GM23338 (cell line): Measurements from ENCODE around the gene RGS6. TPM values are rescaled to one million over a fixed set of nuclear protein-coding genes. Genes with fewer than 3 reads are reported as not detected.

ENCODE experiments used
- ATAC-seq: fragments of 200-7000 bp; cut with Tn5 transposase; 3 replicates; pipeline ENCODE4 v1.9.1; 2020
- DNase-seq: peaks from one replicate; pipeline ENCODE4 v3.0.0-alpha.2; 2015; ENCODE audit warnings: low spot score
- H2AFZ ChIP-seq: fragments of 200-600 bp; sonication (generic); 2 replicates; pipeline ENCODE4 v1.8.0; 2016; ENCODE audit warnings: antibody characterized with exemption, mild to moderate bottlenecking, moderate library complexity
- H3F3A ChIP-seq: fragments of 200-600 bp; sonication (generic); replicated peaks from 2 replicates; pipeline ENCODE4 v1.8.0; 2017; ENCODE audit warnings: antibody characterized with exemption, mixed run types, low read depth
- H3K27ac ChIP-seq: fragments of 200-600 bp; sonication (generic); 2 replicates; pipeline ENCODE4 v1.6.1; 2016; ENCODE audit warnings: low read depth
- H3K27me3 ChIP-seq: fragments of 200-600 bp; sonication (generic); 2 replicates; pipeline ENCODE4 v1.8.0; 2016; ENCODE audit warnings: mild to moderate bottlenecking, mixed run types, moderate library complexity; ENCODE audit not compliant: insufficient read depth
- H3K36me3 ChIP-seq: fragments of 200-600 bp; sonication (generic); 2 replicates; pipeline ENCODE4 v1.8.0; 2016; ENCODE audit warnings: mild to moderate bottlenecking; ENCODE audit not compliant: insufficient read depth
- H3K4me1 ChIP-seq: fragments of 200-600 bp; sonication (generic); 2 replicates; pipeline ENCODE4 v1.8.0; 2016; ENCODE audit warnings: mild to moderate bottlenecking, moderate library complexity; ENCODE audit not compliant: insufficient read depth
- H3K4me2 ChIP-seq: fragments of 200-600 bp; sonication (generic); 2 replicates; pipeline ENCODE4 v1.7.1; 2017; ENCODE audit warnings: mixed run types
- H3K4me3 ChIP-seq: fragments of 200-600 bp; sonication (generic); 2 replicates; pipeline ENCODE4 v1.6.1; 2016; ENCODE audit warnings: mixed run types
- H3K79me2 ChIP-seq: fragments of 200-600 bp; sonication (generic); replicated peaks from 2 replicates; pipeline ENCODE4 v1.8.0; 2017; ENCODE audit warnings: mild to moderate bottlenecking; ENCODE audit not compliant: insufficient read depth
- H3K9me2 ChIP-seq: fragments of 200-600 bp; sonication (generic); 2 replicates; pipeline ENCODE4 v1.8.0; 2017; ENCODE audit not compliant: insufficient read depth
- H4K20me1 ChIP-seq: fragments of 200-600 bp; sonication (generic); replicated peaks from 2 replicates; pipeline ENCODE4 v1.8.0; 2017; ENCODE audit warnings: mild to moderate bottlenecking; ENCODE audit not compliant: insufficient read depth
- H3K27ac Mint-ChIP-seq: 2 replicates; pipeline ENCODE4 v1.8.0; 2020; ENCODE audit warnings: inconsistent platforms, mild to moderate bottlenecking, moderate library complexity, mixed read lengths
- H3K27me3 Mint-ChIP-seq: 3 replicates; pipeline ENCODE4 v1.8.0; 2022; ENCODE audit warnings: low read depth, mild to moderate bottlenecking, moderate library complexity, mixed read lengths, inconsistent platforms; ENCODE audit not compliant: insufficient read depth, poor library complexity
- H3K36me3 Mint-ChIP-seq: 3 replicates; pipeline ENCODE4 v1.8.0; 2021; ENCODE audit warnings: low read depth, mild to moderate bottlenecking, inconsistent platforms, moderate library complexity, mixed read lengths
- H3K4me1 Mint-ChIP-seq: 3 replicates; pipeline ENCODE4 v1.8.0; 2020; ENCODE audit warnings: mild to moderate bottlenecking, inconsistent platforms, mixed read lengths
- H3K4me3 Mint-ChIP-seq: 3 replicates; pipeline ENCODE4 v1.8.0; 2021; ENCODE audit warnings: moderate library complexity, mild to moderate bottlenecking, inconsistent platforms, mixed read lengths
- H3K9me3 Mint-ChIP-seq: 3 replicates; pipeline ENCODE4 v1.8.0; 2020; ENCODE audit warnings: moderate library complexity, mild to moderate bottlenecking, inconsistent platforms, mixed read lengths
- CREB1 ChIP-seq: fragments of 250-450 bp; sonication (Bioruptor Pico); IDR thresholded peaks from 2 replicates; pipeline ENCODE4 v1.5.0; 2020; ENCODE audit warnings: low read depth, mild to moderate bottlenecking, moderate library complexity
- CTCF ChIP-seq, 2 experiments: fragments of 200-600 bp in 1 of 2; sonication (generic) in 1 of 2; conservative IDR thresholded peaks; 2 replicates each; pipeline versions ENCODE4 v1.5.1 to v1.6.1; 2016 to 2017; ENCODE audit warnings: antibody characterized with exemption in 2 of 2, low read depth in 2 of 2, mild to moderate bottlenecking in 2 of 2, moderate library complexity in 1 of 2
- EZH2 ChIP-seq: fragments of 200-600 bp; sonication (generic); IDR thresholded peaks from one replicate; pipeline ENCODE4 v1.8.0; 2017; ENCODE audit warnings: antibody characterized with exemption, mild to moderate bottlenecking, low read depth; ENCODE audit not compliant: unreplicated experiment
- EZH2phosphoT487 ChIP-seq: fragments of 200-600 bp; sonication (generic); IDR thresholded peaks from one replicate; pipeline ENCODE4 v1.8.1; 2018; ENCODE audit warnings: antibody characterized with exemption; ENCODE audit not compliant: unreplicated experiment
- JUNB ChIP-seq: IDR thresholded peaks from one replicate; pipeline ENCODE4 v1.6.1; 2016; ENCODE audit warnings: antibody characterized with exemption; ENCODE audit not compliant: unreplicated experiment
- NANOG ChIP-seq: IDR thresholded peaks from 2 replicates; pipeline ENCODE4 v1.6.1; 2016; ENCODE audit warnings: antibody characterized with exemption, borderline replicate concordance
- POLR2AphosphoS5 ChIP-seq: IDR thresholded peaks from 2 replicates; pipeline ENCODE4 v1.6.1; 2016; ENCODE audit warnings: antibody characterized with exemption, low read depth
- REST ChIP-seq: IDR thresholded peaks from one replicate; pipeline ENCODE4 v1.6.1; 2018; ENCODE audit warnings: antibody characterized with exemption; ENCODE audit not compliant: unreplicated experiment
- STAT1 ChIP-seq: IDR thresholded peaks from one replicate; pipeline ENCODE4 v1.6.1; 2016; ENCODE audit warnings: antibody characterized with exemption; ENCODE audit not compliant: unreplicated experiment
- ZNF114 ChIP-seq: fragments of 250-450 bp; sonication (Bioruptor Pico); IDR thresholded peaks from 2 replicates; pipeline ENCODE4 v1.5.0; 2020; ENCODE audit warnings: mild to moderate bottlenecking, moderate library complexity
- ZNF331 ChIP-seq: fragments of 250-450 bp; sonication (Bioruptor Pico); IDR thresholded peaks from 2 replicates; pipeline ENCODE4 v1.5.0; 2020; ENCODE audit warnings: low read depth, mild to moderate bottlenecking, moderate library complexity
- polyA plus RNA-seq: library from polyadenylated mRNA; unstranded; fragments of >200 nt; fragmentation: Nextera tagmentation; extraction: Ambion mirVana; gene quantifications from 2 replicates; pipeline ENCODE4 v1.2.1, GENCODE V29; 2016
- total RNA-seq: library from RNA; depleted of rRNA; stranded (reverse); fragments of >200 nt; shearing (Covaris generic); gene quantifications from 2 replicates; pipeline ENCODE4 v1.2.3, GENCODE V29; 2014

Gene RGS6
- total and polyA plus RNA-seq, 2 experiments from 2014 or later = 0.66 to 0.83 TPM

GRCh38 chr14:72024043-72024407 is 91.8 kb downstream of the RGS6 start (continued):
- peak; percentile 66 to 71 for TF ChIP-seq CTCF (conservative IDR thresholded peaks at IDR 0.05; ENCODE audit: low read depth in 2 of 2)
- no peak for TF ChIP-seq ZNF114 (CRISPR knock-in tag)

DNA sequence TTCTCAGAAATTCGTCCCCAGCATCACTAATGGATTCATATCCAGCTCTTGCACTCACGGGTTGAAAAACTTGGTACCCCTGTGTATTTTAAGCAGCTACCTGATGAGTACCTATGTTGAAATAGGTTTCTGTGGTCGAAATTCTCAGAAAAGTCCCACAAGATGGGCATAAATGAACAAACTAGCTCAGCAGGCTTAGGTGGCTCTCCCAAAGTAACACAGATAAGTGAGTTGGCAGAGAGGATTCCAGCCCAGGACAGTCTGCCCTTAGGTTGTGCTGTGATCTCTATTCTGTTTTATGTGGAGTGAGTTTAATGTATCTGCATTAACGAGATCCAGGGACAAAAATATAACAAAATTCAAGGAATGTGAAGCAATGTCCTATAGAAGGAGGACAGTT is 92.3 kb downstream of the RGS6 start:
- no peaks in the 10 kb centered on the region for H3K36me3 ChIP-seq
- no peak for TF ChIP-seq ZNF331 (CRISPR knock-in tag)
- Mint-ChIP-seq H3K27me3 (peaks cover 4% of the 10 kb centered on the region), H3K36me3 (no peaks in the 10 kb centered on the region), H3K27ac (no peak overlapping the region), H3K9me3 (no peaks in the 10 kb centered on the region), H3K4me3 (no peak overlapping the region), H3K4me1 (peaks cover 7% of the 10 kb centered on the region)
- H3K27ac ChIP-seq = no peak overlapping the region
- ATAC-seq = no peak
- peaks cover 5% of the 10 kb centered on the region; the same call in 1 of the 2 replicates for H3K4me1 ChIP-seq
- H3F3A ChIP-seq = no peaks in the 10 kb centered on the region
- H3K9me2 ChIP-seq = no peaks in the 10 kb centered on the region
- peak overlapping the region; percentile 16; the same call in 1 of the 2 replicates for H2AFZ ChIP-seq
- H3K79me2 ChIP-seq = no peaks in the 10 kb centered on the region
- no peak for DNase-seq
- no peak overlapping the region for H3K4me3 ChIP-seq
- H3K4me2 ChIP-seq = no peak overlapping the region
- no peaks in the 10 kb centered on the region for H4K20me1 ChIP-seq
- no peaks in the 10 kb centered on the region for H3K27me3 ChIP-seq

GRCh38 chr14:72026536-72026935 is 94.3 kb downstream of the RGS6 start:
- Mint-ChIP-seq H3K36me3 (no peaks in the 10 kb centered on the region; the same call in 2 of the 3 replicates), H3K27ac (no peak overlapping the region), H3K4me1 (peaks cover 7% of the 10 kb centered on the region), H3K27me3 (peaks cover 4% of the 10 kb centered on the region), H3K4me3 (no peak overlapping the region), H3K9me3 (no peaks in the 10 kb centered on the region)
- Histone ChIP-seq H3K4me3 (no peak overlapping the region), H4K20me1 (no peaks in the 10 kb centered on the region), H3K27ac (no peak overlapping the region), H3K4me1 (peaks cover 5% of the 10 kb centered on the region; the same call in 1 of the 2 replicates), H3K36me3 (no peaks in the 10 kb centered on the region), H3K79me2 (no peaks in the 10 kb centered on the region), H3K9me2 (no peaks in the 10 kb centered on the region), H2AFZ (no peak overlapping the region), H3F3A (no peaks in the 10 kb centered on the region), H3K4me2 (no peak overlapping the region), H3K27me3 (no peaks in the 10 kb centered on the region)
- DNase-seq = no peak
- no peak for ATAC-seq
- TF ChIP-seq CTCF (conservative IDR thresholded peaks at IDR 0.05; ENCODE audit: low read depth in 2 of 2) (no peak), REST (no peak), NANOG (no peak), ZNF114 (CRISPR knock-in tag) (no peak), ZNF331 (CRISPR knock-in tag) (no peak), POLR2AphosphoS5 (no peak), JUNB (no peak), CREB1 (CRISPR knock-in tag) (no peak), STAT1 (no peak), EZH2 (no peak), EZH2phosphoT487 (no peak)
